ENCODE measurements around the gene RADIL. TPM values are rescaled to one million over a fixed set of nuclear protein-coding genes. Genes with fewer than 3 reads are reported as not detected.

RADIL gene
- polyA plus RNA-seq, 1 donor (not counting 4 experiments of a cell fraction or from before 2014, with no cell fraction given): not detected

DNA sequence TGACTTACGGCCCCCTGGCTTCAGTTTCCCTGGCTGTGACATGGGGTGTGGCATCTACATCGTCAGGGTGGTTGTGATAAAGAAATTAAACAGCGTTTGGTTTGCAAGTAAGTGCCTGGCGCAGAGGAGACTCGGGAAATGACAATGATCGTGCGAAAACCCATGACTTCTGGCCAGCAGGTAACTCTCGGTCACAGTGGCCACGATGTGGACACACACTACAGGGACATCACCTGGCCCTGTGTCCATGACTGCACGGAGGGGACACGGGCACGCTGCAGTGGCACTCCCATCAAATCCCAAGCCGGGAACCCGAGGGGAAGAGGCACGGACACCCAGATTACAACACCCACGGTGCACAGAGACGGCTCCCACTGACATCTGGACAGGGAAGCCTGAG lies 50.3 kb downstream of the RADIL start:
- Histone ChIP-seq H3K4me2 (ENCODE audit: control insufficient read depth, extremely low read depth, insufficient read depth, low read depth, low read length) (no peak overlapping the region), H3K9me3 (ENCODE audit: control insufficient read depth, low read depth, low read length) (no peaks in the 10 kb centered on the region), H3K36me3 (ENCODE audit: control insufficient read depth in 2 of 2, extremely low read depth in 1 of 2, insufficient read depth in 2 of 2, low read length in 2 of 2) (no peaks in the 10 kb centered on the region), H3K4me1 (ENCODE audit: control insufficient read depth, extremely low read depth, insufficient read depth, low read length) (no peaks in the 10 kb centered on the region), H3K79me2 (ENCODE audit: control insufficient read depth, insufficient read depth, low read length) (no peaks in the 10 kb centered on the region), H3K4me3 (ENCODE audit: control insufficient read depth in 2 of 3, extremely low read depth in 1 of 3, insufficient read depth in 2 of 3, low read depth in 1 of 3, low read length in 3 of 3) (no peak overlapping the region), H3K27ac (ENCODE audit: control insufficient read depth, insufficient read depth, low read length) (no peak overlapping the region), H3K9ac (ENCODE audit: control insufficient read depth, extremely low read depth, insufficient read depth, low read length) (no peak overlapping the region), H3K27me3 (ENCODE audit: control insufficient read depth, extremely low read depth, insufficient read depth, low read length) (no peaks in the 10 kb centered on the region), H3K9me1 (ENCODE audit: control insufficient read depth, extremely low read depth, insufficient read depth, low read length) (no peaks in the 10 kb centered on the region), H2AFZ (ENCODE audit: control insufficient read depth, low read length) (no peak overlapping the region), H4K20me1 (ENCODE audit: control insufficient read depth, extremely low read depth, insufficient read depth, low read length) (no peaks in the 10 kb centered on the region)
- TF ChIP-seq, protein P1, sequence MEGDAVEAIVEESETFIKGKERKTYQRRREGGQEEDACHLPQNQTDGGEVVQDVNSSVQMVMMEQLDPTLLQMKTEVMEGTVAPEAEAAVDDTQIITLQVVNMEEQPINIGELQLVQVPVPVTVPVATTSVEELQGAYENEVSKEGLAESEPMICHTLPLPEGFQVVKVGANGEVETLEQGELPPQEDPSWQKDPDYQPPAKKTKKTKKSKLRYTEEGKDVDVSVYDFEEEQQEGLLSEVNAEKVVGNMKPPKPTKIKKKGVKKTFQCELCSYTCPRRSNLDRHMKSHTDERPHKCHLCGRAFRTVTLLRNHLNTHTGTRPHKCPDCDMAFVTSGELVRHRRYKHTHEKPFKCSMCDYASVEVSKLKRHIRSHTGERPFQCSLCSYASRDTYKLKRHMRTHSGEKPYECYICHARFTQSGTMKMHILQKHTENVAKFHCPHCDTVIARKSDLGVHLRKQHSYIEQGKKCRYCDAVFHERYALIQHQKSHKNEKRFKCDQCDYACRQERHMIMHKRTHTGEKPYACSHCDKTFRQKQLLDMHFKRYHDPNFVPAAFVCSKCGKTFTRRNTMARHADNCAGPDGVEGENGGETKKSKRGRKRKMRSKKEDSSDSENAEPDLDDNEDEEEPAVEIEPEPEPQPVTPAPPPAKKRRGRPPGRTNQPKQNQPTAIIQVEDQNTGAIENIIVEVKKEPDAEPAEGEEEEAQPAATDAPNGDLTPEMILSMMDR (optimal IDR thresholded peaks at IDR 0.05 in 1 of 3, IDR thresholded peaks at IDR 0.05 in 1 of 3, conservative IDR thresholded peaks at IDR 0.05 in 1 of 3; ENCODE audit: extremely low read depth in 1 of 3, insufficient read depth in 2 of 3, low read length in 3 of 3): no peak
- TF ChIP-seq EZH2 (IDR thresholded peaks at IDR 0.05; ENCODE audit: low read length): no peak
- FAIRE-seq (no peak), DNase-seq (ENCODE audit: low read depth, low spot score) (no peak)
- dilution Hi-C loops (cut with MboI; ENCODE audit: extremely low pct_ligation_motif_present, low sequenced_read_pairs): no loop called here

- H3K9me1 ChIP-seq (ENCODE audit: control insufficient read depth, extremely low read depth, insufficient read depth, low read length): no peaks in the 10 kb centered on the region
- dilution Hi-C loops (cut with MboI; ENCODE audit: extremely low pct_ligation_motif_present, low sequenced_read_pairs): no loop called here
- H3K27me3 ChIP-seq (ENCODE audit: control insufficient read depth, extremely low read depth, insufficient read depth, low read length): no peaks in the 10 kb centered on the region
- FAIRE-seq: no peak
- TF ChIP-seq, protein P1 (optimal IDR thresholded peaks at IDR 0.05 in 1 of 3, IDR thresholded peaks at IDR 0.05 in 1 of 3, conservative IDR thresholded peaks at IDR 0.05 in 1 of 3; ENCODE audit: extremely low read depth in 1 of 3, insufficient read depth in 2 of 3, low read length in 3 of 3): no peak
- TF ChIP-seq EZH2 (IDR thresholded peaks at IDR 0.05; ENCODE audit: low read length): no peak
- no peaks in the 10 kb centered on the region for H3K9me3 ChIP-seq (ENCODE audit: control insufficient read depth, low read depth, low read length)
- H3K79me2 ChIP-seq (ENCODE audit: control insufficient read depth, insufficient read depth, low read length): no peaks in the 10 kb centered on the region
- no peaks in the 10 kb centered on the region for H4K20me1 ChIP-seq (ENCODE audit: control insufficient read depth, extremely low read depth, insufficient read depth, low read length)
- H3K9ac ChIP-seq (ENCODE audit: control insufficient read depth, extremely low read depth, insufficient read depth, low read length): no peak overlapping the region
- no peak overlapping the region for H3K4me2 ChIP-seq (ENCODE audit: control insufficient read depth, extremely low read depth, insufficient read depth, low read depth, low read length)
- H3K4me3 ChIP-seq (ENCODE audit: control insufficient read depth in 2 of 3, extremely low read depth in 1 of 3, insufficient read depth in 2 of 3, low read depth in 1 of 3, low read length in 3 of 3): no peak overlapping the region
- H3K4me1 ChIP-seq (ENCODE audit: control insufficient read depth, extremely low read depth, insufficient read depth, low read length): no peaks in the 10 kb centered on the region
- no peak overlapping the region for H2AFZ ChIP-seq (ENCODE audit: control insufficient read depth, low read length)
- H3K27ac ChIP-seq (ENCODE audit: control insufficient read depth, insufficient read depth, low read length): no peak overlapping the region
- no peaks in the 10 kb centered on the region for H3K36me3 ChIP-seq (ENCODE audit: control insufficient read depth in 2 of 2, extremely low read depth in 1 of 2, insufficient read depth in 2 of 2, low read length in 2 of 2)
- DNase-seq (ENCODE audit: low read depth, low spot score): no peak
Measured at GRCh38 chr7:4832711-4833110, 50.8 kb downstream of the RADIL start.

Measured in keratinocyte (primary cell).